GM19193 (cell line): ENCODE results near the gene LAPTM5.

ENCODE experiments used
- POLR2A ChIP-seq: IDR thresholded peaks from 4 replicates; pipeline ENCODE4 v1.6.1; 2011; ENCODE audit not compliant: insufficient read depth, insufficient read length; ENCODE audit errors: extremely low read depth

Gene LAPTM5

DNA sequence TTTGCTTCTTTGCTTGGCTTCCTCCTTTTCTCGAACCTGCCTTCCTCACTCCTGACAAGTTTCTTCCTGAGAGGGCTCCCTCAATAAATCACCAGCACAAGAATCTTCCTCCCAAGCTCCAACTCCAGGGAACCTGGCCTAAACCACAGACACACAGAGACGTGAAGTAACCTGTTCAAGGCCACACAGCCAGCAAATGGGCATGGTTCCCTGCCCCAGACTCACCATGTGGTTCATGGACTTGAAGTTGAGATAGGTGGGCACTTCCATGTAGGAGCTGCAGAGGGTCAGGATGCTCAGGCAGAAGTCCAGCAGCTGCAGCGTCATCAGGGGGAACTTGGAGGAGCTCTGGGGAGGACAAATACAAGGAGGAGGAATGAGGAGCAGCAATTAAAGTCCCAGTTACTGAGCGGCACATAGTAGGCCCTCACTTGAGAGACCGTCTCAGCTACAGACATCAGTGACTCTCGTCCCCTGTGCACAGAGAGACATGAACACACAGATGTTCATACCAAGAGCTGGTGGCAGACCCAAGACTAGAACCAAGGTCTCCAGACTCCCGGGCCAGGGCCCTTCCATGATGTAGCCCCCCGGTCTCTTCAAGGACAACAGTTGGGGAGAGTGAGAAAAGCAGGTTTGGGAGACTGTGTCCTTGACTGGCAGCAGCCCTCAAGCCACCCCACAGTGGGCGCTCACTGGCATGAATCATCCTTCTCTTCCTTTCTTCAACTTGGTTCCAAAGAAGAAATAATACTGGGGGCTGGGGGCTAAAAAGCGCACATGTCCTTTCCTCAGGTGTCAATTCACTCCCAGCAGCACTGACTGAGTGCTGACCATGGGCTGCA, 18.6 kb downstream of the LAPTM5 start:
- TF ChIP-seq POLR2A, result no peak

DNA sequence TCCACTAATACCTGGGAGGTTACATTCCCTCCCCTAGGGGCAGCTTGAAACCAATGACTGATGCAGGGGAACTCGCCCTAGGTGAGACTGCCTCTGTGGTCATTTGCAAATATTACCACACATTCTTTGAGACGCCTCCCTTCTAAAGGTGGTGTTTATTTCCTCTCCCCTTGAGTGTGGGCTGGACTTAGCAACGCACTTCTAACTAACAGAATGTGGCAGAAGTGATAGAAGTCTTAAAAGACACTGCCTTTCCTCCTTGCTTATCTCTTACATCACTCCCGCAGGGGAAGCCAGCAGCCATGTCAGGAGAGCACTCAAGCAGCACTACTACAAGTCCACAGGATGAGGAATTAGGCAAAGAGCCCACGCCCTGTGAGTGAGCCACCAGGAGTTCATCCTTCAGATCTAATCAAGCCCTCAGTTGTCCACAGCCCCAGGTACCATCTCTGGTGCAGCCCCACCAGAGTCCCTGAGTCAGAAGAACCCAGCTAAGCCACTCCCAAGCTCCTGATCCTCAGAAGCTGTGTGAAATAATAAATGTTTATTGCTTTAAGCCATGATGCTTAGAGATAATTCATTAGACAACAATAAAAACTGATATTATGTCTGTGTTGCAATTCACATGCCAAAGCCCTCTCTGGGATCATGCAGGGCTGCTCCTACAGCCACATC, 19.4 kb downstream of the LAPTM5 start:
- TF ChIP-seq POLR2A, result no peak

DNA sequence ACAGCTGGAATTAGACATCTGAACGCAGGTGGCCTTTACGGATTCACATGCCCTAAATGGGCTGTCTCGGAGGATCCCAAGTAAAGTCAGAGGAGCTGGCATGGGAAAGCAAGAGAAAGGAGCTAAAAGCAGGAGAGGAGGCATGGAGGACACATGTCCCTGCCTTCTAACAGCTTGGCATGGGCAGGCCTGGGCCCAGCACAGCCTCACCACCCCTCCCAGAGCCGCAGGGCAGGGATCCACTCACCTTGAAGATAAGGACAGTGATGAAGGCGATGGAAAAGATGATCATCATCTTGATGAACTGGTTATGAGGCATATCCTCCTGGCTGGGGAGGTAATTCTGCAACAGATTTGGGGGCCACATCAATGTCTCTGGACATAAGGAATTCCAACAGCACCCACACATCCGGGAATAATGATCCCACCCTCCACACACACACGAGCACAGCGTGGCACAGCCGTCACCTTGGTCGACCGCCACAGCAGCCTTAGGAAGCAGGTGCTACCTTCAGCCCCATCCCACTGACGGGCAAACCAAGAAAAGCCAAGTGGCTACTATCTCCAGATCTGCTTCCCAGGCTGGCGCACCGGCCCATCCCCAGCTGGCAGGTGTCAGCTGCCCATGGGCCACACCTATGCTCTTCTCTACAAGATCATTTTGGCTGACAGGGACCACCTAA, 20.1 kb downstream of the LAPTM5 start:
- peak; percentile 31 for TF ChIP-seq POLR2A

DNA sequence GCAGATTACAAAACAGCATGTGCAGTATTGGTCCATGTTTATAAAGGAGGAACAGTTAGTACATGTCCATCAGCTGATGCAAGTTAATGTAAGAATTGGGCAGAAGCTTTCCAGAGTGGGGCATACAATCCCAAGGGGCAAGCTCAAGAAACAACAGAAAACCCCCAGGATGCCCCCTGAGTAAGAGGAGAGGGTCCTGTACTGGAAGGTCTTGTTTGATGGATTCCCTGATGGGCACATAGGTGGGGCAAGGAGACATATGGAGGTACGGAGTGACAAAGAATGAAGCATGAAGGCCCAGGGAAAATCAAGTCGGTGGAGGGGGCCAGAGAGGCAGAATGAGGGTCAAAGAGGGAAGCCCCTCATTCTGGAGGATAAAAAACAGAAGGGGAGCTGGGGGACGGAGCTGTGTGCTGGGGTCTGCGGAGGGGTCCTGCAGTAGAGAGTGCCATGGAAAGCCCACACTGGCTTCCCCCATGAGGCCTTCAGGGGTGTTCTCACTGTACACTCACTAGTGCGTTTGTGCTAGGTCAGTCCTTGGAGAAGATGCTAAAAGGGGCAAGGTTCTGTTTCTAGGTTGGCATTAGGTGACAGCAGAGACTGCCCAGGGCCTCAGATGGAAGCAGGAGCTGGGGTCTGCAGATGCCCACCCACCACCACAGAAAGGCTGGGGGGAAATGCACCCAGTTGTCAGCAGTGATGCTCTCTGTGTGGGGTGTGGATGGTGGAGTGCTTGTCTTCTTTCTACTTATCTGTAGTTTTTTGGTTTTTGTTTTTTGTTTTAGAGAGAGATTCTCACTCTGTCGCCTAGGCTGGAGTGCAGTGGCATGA, 21.7 kb downstream of the LAPTM5 start:
- TF ChIP-seq POLR2A, result no peak

DNA sequence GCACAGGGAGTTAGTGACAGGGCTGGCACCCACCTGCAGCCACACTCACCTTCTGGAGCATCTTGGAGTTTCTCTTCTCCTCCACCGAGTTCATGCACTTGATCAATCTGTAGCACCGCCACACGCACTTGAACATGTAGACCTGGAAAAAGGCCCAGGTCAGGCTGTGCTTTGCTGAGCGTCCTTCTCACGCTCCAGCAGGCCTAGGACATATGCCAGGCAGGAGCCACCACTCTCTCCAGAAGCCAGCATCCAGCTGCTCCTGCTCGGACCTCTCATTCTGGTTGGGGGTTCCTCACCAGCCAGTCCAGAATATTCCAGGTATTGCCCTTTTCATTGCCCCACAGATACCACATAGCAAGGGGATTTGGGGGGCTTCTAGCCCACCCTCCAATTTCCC, 22.4 kb downstream of the LAPTM5 start:
- peak; percentile 49 for TF ChIP-seq POLR2A

DNA sequence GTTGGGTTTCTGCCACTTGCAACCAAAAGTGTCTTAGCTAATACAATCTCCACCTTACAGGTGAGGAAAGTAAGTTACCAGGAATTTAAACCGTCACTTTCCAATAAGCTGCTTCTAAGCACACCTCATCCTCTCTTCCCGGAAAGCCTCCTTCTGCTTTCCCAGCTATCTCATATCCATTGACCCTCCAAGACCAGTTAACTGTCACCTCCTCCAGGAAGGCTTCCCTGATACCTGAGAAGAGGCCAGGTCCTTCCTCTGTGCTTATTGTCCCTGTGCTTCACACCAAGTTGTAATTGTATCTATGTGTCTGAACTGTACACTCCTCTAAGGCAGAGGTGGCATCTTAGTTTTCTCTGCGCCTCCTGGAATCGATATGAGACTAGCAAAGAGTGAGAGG, 23.0 kb downstream of the LAPTM5 start:
- no peak for TF ChIP-seq POLR2A

DNA sequence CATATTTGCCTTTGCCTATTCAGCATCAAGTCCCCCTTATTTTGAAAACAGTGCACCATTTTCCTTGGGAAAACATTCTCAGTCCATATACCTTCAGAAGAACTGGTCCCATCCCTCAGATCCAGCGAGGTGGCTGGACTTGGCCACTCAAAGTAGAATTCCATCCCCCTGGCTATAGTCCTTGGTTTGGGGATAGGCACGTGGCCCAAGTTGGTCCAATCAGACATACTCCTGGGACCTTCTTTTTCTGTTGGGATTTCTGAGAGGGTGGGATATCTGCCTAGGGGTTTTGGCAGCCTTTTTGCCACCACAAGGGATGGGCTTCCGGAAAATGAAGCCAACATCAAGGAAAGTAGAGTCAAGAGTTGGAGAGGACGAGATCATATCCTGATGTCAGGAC, 23.5 kb downstream of the LAPTM5 start:
- no peak for TF ChIP-seq POLR2A

DNA sequence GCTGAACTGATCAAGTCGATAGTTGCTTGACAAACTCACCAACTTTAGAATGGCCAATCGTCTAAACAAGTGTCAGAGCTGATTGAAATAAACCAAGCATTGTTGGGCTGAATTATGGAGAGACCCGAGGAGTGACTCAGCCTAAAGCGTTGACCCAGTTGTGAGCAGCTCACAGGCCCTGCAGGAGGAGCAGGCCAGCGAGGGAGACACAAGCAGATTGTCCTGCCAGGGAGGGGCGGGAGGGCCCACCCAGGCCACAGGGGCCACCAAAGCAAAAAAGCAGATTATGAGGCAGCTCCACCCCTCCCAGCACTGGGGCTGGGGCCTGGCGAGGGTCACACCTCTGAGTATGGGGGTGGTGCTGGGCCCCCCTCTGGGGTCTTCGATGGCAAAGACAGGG, 24.1 kb downstream of the LAPTM5 start:
- no peak for TF ChIP-seq POLR2A

DNA sequence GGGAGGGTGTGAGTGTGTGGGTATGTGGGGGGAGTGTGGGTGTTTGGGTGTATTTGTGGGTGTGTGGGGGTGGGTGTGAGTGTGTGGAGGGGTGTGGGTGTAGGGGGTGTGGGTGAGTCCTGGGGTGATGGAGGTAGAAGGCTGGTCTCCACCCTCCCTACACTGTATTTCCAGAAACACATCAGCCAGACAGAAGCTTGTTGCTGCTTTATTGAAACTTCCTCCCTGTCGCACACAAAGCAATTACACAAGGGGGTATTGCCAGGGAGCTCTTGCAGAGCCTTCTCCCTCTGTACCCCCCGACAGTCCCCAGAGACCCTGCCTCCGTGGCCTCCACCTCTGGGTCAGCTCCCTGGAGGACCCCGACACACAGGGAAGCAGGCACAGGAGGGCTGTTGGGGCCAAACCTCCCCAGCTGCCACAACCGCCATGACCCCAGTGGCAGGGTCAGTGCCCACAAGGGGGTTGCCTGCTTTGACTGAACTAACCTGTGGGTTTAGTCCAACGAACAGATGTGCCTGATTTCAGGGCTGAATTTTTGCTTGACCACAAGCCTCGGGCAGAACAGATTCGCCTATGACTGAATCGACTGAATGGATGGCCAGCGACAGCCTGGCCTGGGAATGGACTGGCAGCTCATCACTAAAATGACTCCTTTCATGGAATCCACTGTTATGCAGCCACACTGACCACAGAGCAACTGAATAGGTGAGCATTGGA, 25.1 kb downstream of the LAPTM5 start:
- no peak for TF ChIP-seq POLR2A

DNA sequence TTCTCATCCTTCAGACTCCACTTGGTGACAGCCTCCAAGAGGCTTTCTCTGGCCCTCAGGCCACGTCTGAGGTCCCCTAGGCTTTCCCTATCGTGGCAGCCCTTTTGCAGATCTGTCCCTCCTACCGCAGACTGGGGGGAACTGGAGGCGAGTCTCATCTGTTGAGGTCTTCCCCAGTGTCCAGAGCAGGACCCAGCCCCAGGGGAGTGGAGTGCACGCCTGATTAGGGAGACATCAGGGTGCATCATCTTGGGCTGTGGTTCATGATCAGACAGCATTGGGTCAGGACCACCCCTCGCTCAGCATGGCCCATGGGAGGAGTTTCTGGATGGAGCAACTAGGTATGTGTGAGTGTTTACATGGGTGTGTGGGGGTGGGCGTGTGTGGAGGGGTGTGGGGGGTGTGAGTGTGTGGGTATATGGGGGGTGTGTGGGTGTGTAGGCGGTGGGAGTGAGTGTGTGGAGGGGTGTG, 25.7 kb downstream of the LAPTM5 start:
- no peak for TF ChIP-seq POLR2A

DNA sequence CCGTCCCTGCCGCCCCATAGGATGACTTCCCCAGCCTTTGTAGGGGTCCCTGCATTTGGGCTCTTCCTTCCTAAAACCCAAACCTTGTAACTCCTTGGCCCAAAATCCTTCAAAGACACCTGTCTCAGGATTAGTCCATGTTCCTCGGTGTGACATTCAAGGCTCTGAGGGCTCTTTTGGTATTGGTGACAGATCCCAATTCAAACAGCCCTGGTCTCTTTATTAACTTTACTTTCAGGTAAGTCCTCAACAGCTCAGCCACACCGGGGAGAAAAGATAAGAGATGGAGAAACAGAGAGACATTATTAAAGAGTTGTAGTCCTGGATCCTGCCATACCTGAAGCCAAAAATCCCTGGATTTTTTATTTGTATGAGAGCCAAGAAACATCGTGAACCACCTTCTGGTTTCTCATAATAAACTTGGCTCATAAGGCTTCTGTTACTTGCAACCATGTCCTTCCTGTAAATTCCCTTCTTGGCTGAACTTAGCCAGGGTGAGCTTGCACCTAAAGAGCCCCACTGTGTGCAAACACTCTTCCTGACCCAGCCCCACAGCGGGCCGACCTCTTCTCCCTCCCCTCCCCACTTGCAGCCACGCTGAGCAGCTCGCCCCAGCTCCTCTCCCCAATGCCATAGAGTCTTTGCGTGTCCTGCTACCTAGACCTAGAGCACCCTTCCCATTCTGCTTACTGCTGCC, 26.3 kb downstream of the LAPTM5 start:
- no peak for TF ChIP-seq POLR2A

DNA sequence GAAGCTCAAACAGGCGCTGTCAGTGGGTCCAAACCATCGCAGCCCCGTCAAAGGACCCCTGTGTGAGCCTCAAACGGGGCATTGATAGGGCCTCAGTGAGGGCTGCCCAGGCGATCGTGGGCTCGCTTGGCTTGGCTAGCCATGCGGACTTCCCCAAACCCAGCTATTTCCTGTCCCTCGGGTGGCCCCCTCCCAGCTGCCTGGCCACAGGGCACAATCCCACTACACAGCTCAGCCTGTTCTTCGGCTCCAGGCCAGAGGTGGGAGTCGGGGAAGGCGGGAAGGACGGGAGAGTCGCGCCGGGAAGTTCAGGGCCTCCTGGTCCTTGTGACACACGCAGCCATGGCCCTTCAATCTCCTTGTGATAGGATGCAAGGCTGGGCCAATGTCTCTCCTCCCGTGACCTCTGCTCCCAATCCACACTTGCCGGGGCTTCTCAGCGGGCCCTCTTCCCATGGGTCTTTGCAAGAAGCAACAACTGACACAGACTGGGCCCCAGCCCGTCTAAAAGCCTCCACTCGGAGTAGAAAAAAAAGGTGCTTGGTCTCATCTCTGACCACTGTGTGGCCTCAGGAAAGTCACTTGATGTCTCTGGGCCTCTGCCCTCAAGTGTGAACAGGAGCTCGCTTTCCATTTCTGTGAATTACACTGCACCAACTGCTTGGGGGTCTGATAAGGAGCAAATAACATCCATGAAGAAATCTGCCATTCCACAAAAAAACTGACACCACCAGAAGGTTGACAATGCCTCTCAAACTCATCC, 27.0 kb downstream of the LAPTM5 start:
- peak; percentile 36 for TF ChIP-seq POLR2A

DNA sequence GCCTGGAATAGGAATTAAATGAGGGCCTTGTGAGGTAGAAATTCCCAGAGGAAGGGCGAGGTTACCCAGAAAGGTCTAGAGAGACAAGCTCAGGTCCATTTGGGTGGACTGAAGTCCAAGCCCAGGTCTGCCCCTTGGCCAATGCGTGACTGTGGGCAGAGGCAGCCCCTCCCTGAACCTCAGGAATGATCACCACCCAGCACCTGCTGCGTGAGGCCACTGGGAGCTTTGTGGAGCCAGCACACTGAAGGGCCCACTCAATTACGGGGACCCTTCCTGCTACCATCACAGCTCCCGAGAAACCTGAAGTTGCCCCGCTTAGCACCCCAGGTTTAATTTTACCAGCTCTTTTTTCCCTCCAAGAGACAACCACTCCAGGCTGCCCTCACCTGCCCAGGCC, 27.7 kb downstream of the LAPTM5 start:
- no peak for TF ChIP-seq POLR2A

DNA sequence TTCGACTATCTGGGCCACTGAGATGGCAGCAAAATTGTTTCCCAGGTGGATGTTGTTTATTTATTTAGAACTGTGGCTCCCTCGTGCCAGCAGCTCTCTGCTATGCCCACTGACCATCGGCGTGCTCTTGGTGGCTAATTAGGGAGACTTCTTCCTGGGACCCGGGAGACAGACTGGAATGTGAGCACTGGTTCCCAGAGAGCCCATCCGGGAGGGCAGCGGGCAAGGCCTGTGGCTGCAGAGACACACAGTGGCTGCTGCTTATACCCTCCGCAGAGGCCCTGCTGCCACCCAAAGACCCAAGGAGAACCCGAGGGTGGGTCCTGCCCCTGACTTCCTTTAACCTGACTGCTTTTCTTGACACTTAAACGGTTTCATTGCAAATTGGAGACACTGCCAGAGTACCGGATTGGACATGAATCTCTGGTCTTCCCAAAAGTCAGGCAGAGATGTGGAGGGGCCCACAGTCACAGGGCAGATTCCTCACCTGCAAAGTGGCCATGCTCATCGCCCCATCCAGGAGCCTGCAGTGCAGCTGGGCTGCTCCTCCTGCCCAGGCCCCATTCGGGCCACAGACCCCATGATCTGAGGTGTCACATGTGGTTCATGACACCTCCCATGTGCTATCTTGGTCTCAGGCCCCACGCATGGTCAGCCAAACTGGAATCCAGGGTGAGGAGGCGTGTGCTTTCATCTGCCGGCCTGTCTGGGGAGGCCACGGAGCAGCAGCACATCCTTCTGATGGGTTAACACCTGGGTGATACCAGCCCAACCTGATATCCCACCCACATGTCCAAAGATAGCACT, 28.5 kb downstream of the LAPTM5 start:
- no peak for TF ChIP-seq POLR2A
